ENCODE measurements around the gene MYOT. TPM values are rescaled to one million over a fixed set of nuclear protein-coding genes. Genes with fewer than 3 reads are reported as not detected.

MYOT gene
- total and polyA plus RNA-seq, 10 of the 15 experiments (the other 5 are each of a cell fraction or from before 2014, with no cell fraction given), result 0.15 to 1.5 (median 0.53) TPM; not detected in 5

- TF ChIP-seq CEBPB (IDR thresholded peaks at IDR 0.05; ENCODE audit: borderline replicate concordance in 1 of 2, low read depth in 2 of 2, low read length in 2 of 2) (no peak), BRCA1 (IDR thresholded peaks at IDR 0.05; ENCODE audit: low read depth, low read length) (no peak)
Measured at GRCh38 chr5:137888863-137889759, 21.5 kb downstream of the MYOT start, which contains the start of gene PKD2L2 (continued).

- no peak for ATAC-seq
- ChIA-PET CTCF (interaction anchor here (1.4 to 5.6 kb wide), 9 partner anchors 33 to 187 kb away, joined by 4 to 85 read pairs (median 13); partner anchors contain the start of gene FAM13B), SMC1A (ENCODE audit: uncharacterized antibody, unreplicated experiment) (interaction anchor here (1.0 to 5.4 kb wide), 11 partner anchors 7 to 144 kb away, joined by 3 to 46 read pairs (median 6); partner anchors contain the start of gene FAM13B), POLR2A (interaction anchor here (0.6 to 4.9 kb wide), 7 partner anchors 10 to 143 kb away, joined by 3 to 26 read pairs (median 3); partner anchors contain the start of gene HNRNPA0), RAD21 (ENCODE audit: unreplicated experiment) (interaction anchor here (0.6 to 5.5 kb wide), 5 partner anchors 11 to 1355 kb away, joined by 3 to 21 read pairs (median 3); no protein-coding TSS in a partner anchor)
- H2AFZ ChIP-seq (ENCODE audit: control insufficient read depth, low read depth, low read length), result no peak overlapping the region
- in situ Hi-C loops (cut with MboI) (no loop called here), intact Hi-C loops (cut with micrococcal nuclease; ENCODE audit: unreplicated experiment) (no loop called here)
- no peak overlapping the region for H3K4me3 ChIP-seq
- no peaks in the 10 kb centered on the region for H4K20me1 ChIP-seq (ENCODE audit: control insufficient read depth, insufficient read depth)
- DNase-seq (ENCODE audit: low read depth, low spot score), result no peak
- H3K9ac ChIP-seq (ENCODE audit: control insufficient read depth, insufficient read depth, low read length), result no peak overlapping the region
- no peaks in the 10 kb centered on the region for H3K27me3 ChIP-seq (replicated peaks in 1 of 2; ENCODE audit: control insufficient read depth in 2 of 2, insufficient read depth in 2 of 2, low read length in 1 of 2)
- no peaks in the 10 kb centered on the region for H3K4me1 ChIP-seq (ENCODE audit: control insufficient read depth, insufficient read depth, low read length)
- no peak for FAIRE-seq
- 100% methylated on average over 1 of the region's 1 CpG for WGBS (ENCODE audit: insufficient coverage, insufficient replicate concordance, low lambda C conversion rate, missing lambda C conversion rate)
- no peaks in the 10 kb centered on the region for H3K36me3 ChIP-seq (ENCODE audit: control insufficient read depth in 2 of 2, insufficient read depth in 2 of 2, low read length in 1 of 2)
- H3K4me2 ChIP-seq (ENCODE audit: control insufficient read depth, insufficient read depth), result no peak overlapping the region
- no TSS peak for BruUV-seq (replicated peaks)
- H3K9me3 ChIP-seq (replicated peaks; ENCODE audit: control insufficient read depth, insufficient read depth, low read length), result no peaks in the 10 kb centered on the region
- H3K27ac ChIP-seq (ENCODE audit: control insufficient read depth, insufficient read depth), result no peak overlapping the region
- H3K79me2 ChIP-seq (ENCODE audit: control insufficient read depth, insufficient read depth, low read length), result peaks cover 15% of the 10 kb centered on the region
- TF ChIP-seq EZH2 (IDR thresholded peaks at IDR 0.05; ENCODE audit: borderline replicate concordance, control insufficient read depth, low read depth, low read length), result no peak
- no peak for TF ChIP-seq RAD51 (IDR thresholded peaks at IDR 0.05)
- no peak for TF ChIP-seq CHD4 (IDR thresholded peaks at IDR 0.05)
- no peak for TF ChIP-seq POLR2A (IDR thresholded peaks at IDR 0.05; ENCODE audit: low read depth, low read length)
- TF ChIP-seq TAF1 (IDR thresholded peaks at IDR 0.05; ENCODE audit: borderline replicate concordance, low read depth, low read length), result no peak
- TF ChIP-seq NRF1 (conservative IDR thresholded peaks at IDR 0.05; ENCODE audit: low read depth, low read length), result no peak
- no peak for TF ChIP-seq MEF2A (IDR thresholded peaks at IDR 0.05; ENCODE audit: insufficient read depth, low read depth, low read length)
- no peak for TF ChIP-seq CTCF (IDR thresholded peaks at IDR 0.05 in 2 of 3, conservative IDR thresholded peaks at IDR 0.05 in 1 of 3; ENCODE audit: control insufficient read depth in 2 of 3, extremely low read depth in 1 of 3, insufficient read depth in 1 of 3, low read depth in 3 of 3, low read length in 3 of 3)
- TF ChIP-seq CBX3 (IDR thresholded peaks at IDR 0.05; ENCODE audit: borderline replicate concordance, low read depth), result no peak
- TF ChIP-seq MTA3 (IDR thresholded peaks at IDR 0.05; ENCODE audit: borderline replicate concordance, low read length), result no peak
- no peak for TF ChIP-seq TBL1XR1 (IDR thresholded peaks at IDR 0.05; ENCODE audit: low read depth, low read length)
- no peak for TF ChIP-seq ZBTB4 (CRISPR knock-in tag; IDR thresholded peaks at IDR 0.05)
- TF ChIP-seq TCF7 (IDR thresholded peaks at IDR 0.05; ENCODE audit: borderline replicate concordance), result no peak
- no peak for TF ChIP-seq IKZF1 (conservative IDR thresholded peaks at IDR 0.05)
- no peak for TF ChIP-seq ZBED1 (IDR thresholded peaks at IDR 0.05; ENCODE audit: borderline replicate concordance)
- no peak for TF ChIP-seq MXI1 (IDR thresholded peaks at IDR 0.05; ENCODE audit: low read depth, low read length)
Measured at GRCh38 chr5:137890845-137891244, 23.2 kb downstream of the MYOT start.
